GM12872 (cell line): ENCODE measurements around the gene SPTLC1.

Experiments
- TF ChIP-seq, protein P1 (sequence below): IDR thresholded peaks from 3 replicates; pipeline ENCODE4 v1.5.1; 2011; ENCODE audit warnings: low read depth, mild to moderate bottlenecking, low read length, moderate library complexity; ENCODE audit not compliant: insufficient read depth

SPTLC1 gene

GRCh38 chr9:92035146-92035545 lies 80.1 kb downstream of the SPTLC1 start:
- TF ChIP-seq, protein P1, sequence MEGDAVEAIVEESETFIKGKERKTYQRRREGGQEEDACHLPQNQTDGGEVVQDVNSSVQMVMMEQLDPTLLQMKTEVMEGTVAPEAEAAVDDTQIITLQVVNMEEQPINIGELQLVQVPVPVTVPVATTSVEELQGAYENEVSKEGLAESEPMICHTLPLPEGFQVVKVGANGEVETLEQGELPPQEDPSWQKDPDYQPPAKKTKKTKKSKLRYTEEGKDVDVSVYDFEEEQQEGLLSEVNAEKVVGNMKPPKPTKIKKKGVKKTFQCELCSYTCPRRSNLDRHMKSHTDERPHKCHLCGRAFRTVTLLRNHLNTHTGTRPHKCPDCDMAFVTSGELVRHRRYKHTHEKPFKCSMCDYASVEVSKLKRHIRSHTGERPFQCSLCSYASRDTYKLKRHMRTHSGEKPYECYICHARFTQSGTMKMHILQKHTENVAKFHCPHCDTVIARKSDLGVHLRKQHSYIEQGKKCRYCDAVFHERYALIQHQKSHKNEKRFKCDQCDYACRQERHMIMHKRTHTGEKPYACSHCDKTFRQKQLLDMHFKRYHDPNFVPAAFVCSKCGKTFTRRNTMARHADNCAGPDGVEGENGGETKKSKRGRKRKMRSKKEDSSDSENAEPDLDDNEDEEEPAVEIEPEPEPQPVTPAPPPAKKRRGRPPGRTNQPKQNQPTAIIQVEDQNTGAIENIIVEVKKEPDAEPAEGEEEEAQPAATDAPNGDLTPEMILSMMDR = no peak

GRCh38 chr9:92033991-92034390 lies 81.2 kb downstream of the SPTLC1 start:
- TF ChIP-seq, protein P1 = no peak

GRCh38 chr9:92033307-92033706 lies 81.9 kb downstream of the SPTLC1 start:
- TF ChIP-seq, protein P1 = no peak

GRCh38 chr9:92032891-92033290 lies 82.3 kb downstream of the SPTLC1 start:
- TF ChIP-seq, protein P1 = no peak

DNA sequence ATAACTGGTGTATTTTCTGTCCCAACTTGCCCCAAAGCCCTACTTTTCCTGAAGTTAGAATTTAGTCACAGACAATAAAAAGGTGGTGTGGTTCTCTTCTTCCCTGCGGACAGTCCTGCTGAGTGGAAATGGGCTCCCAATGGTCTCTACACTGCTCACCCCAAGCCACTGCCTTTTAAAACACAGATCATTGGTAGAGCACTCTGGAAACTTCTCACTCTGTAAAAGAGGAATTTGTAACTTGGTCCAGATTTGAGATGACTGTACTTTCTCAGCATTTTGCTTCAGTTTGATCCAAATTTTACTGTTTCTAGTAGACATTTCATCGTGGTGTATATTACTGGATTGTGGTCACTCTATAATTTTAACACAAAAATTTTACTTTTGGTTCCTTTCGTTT lies 84.8 kb downstream of the SPTLC1 start:
- TF ChIP-seq, protein P1 = no peak

DNA sequence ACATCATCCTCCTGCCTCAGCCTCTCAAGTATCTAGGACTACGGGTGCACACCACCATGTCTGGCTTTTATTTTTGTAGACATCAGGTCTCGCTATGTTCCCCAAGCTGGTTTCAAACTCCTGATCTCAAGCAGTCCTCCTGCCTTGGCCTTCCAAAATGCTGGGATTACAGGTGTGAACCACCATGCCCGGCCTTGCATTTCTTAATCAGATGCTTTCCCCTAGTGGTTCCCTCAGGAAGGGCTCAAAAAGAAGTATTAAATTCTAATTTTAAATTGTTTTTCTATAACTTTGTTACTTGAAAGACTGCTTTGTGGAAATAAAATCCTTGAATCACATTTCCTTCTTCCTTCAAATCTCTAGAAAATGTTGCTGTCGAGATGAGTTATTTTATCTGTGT lies 85.7 kb downstream of the SPTLC1 start:
- TF ChIP-seq, protein P1 = no peak

DNA sequence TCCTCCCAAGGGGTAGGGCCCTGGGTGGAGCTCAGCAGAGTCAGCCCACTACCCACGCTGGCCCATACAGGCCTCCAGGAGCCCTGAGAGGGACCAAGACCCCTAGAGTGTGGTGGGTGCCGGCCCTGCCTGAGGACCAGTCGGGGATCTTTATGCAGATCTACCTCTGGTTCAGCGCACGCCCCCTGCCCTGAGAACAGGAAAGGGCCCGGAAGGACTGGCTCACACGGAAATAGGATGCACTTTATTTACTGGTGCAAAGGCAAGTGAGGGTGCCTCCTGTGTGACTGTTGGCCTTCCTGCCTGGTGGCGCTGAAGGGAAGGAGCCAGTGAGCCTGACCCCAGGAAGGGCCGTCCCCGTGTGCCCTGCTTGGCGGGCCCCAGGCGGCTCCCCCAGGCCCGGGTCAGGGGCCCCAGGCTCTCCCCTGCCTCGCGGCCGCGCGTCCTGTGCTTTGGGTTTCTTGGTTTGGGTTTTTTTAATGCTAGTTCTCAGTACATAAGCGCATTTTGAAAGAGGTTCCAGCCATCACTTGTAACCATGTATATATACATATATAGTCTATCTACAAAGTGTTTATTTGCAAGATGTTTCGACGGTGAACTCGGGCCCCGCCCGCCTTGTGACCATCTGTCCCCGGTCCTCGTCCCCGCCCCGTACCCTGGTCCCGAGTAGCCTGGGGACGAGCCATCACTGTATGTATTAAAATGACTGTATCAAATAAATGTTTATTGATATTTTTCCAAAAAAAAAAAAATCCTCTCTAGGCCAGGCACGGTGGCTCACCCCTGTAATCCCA lies 88.8 kb downstream of the SPTLC1 start:
- TF ChIP-seq, protein P1 = no peak
